Keratinocyte (primary cell): ENCODE data around the gene DGLUCY. TPM values are rescaled to one million over a fixed set of nuclear protein-coding genes. Genes with fewer than 3 reads are reported as not detected.
A peak's percentile ranks its signal among the peaks of the same experiment; 100 is the strongest.

ENCODE experiments used
- DNase-seq: peaks from one replicate; pipeline ENCODE4 v3.0.0-alpha.2; 2011; ENCODE audit warnings: low read depth, missing footprints, low spot score
- FAIRE-seq: peaks from 2 replicates; lab custom pipeline; 2011; peaks lifted over from hg19 to GRCh38; lab: Jason Lieb, UNC
- H2AFZ ChIP-seq: 2 replicates; pipeline ENCODE4 v1.6.0; 2012; ENCODE audit warnings: low read length, control low read depth, inconsistent platforms; ENCODE audit not compliant: control insufficient read depth
- H3K27ac ChIP-seq: 2 replicates; pipeline ENCODE4 v1.5.1; 2011; ENCODE audit warnings: low read length; ENCODE audit not compliant: control insufficient read depth, insufficient read depth
- H3K27me3 ChIP-seq: 3 replicates; pipeline ENCODE4 v1.6.0; 2011; ENCODE audit warnings: low read length; ENCODE audit not compliant: control insufficient read depth, insufficient read depth; ENCODE audit errors: extremely low read depth
- H3K36me3 ChIP-seq, 2 experiments: 2 replicates in 1 of 2; 3 replicates in 1 of 2; pipeline ENCODE4 v1.5.1; 2011; ENCODE audit warnings: low read length in 2 of 2, mild to moderate bottlenecking in 1 of 2; ENCODE audit not compliant: control insufficient read depth in 2 of 2, insufficient read depth in 2 of 2; ENCODE audit errors: extremely low read depth in 1 of 2
- H3K4me1 ChIP-seq: 3 replicates; pipeline ENCODE4 v1.5.1; 2011; ENCODE audit warnings: low read length; ENCODE audit not compliant: control insufficient read depth, insufficient read depth; ENCODE audit errors: extremely low read depth
- H3K4me2 ChIP-seq: 3 replicates; pipeline ENCODE4 v1.6.0; 2011; ENCODE audit warnings: low read depth, low read length; ENCODE audit not compliant: control insufficient read depth, insufficient read depth; ENCODE audit errors: extremely low read depth
- H3K4me3 ChIP-seq, 3 experiments: fragments of 200-600 bp in 1 of 3; sonication (generic) in 1 of 3; 2 replicates in 2 of 3; 3 replicates in 1 of 3; pipeline ENCODE4 v1.5.1; 2011 to 2016; ENCODE audit warnings: low read length in 3 of 3, mild to moderate bottlenecking in 3 of 3, control low read depth in 2 of 3, inconsistent platforms in 1 of 3, low read depth in 1 of 3, mixed read lengths in 1 of 3, mixed run types in 1 of 3, moderate library complexity in 1 of 3; ENCODE audit not compliant: control insufficient read depth in 2 of 3, insufficient read depth in 2 of 3; ENCODE audit errors: extremely low read depth in 1 of 3
- H3K79me2 ChIP-seq: 2 replicates; pipeline ENCODE4 v1.6.0; 2012; ENCODE audit warnings: low read length; ENCODE audit not compliant: control insufficient read depth, insufficient read depth
- H3K9ac ChIP-seq: 3 replicates; pipeline ENCODE4 v1.6.0; 2011; ENCODE audit warnings: low read length; ENCODE audit not compliant: control insufficient read depth, insufficient read depth; ENCODE audit errors: extremely low read depth
- H3K9me1 ChIP-seq: 3 replicates; pipeline ENCODE4 v1.6.0; 2011; ENCODE audit warnings: low read length; ENCODE audit not compliant: control insufficient read depth, insufficient read depth; ENCODE audit errors: extremely low read depth
- H3K9me3 ChIP-seq: 2 replicates; pipeline ENCODE4 v1.5.1; 2012; ENCODE audit warnings: low read depth, low read length; ENCODE audit not compliant: control insufficient read depth
- H4K20me1 ChIP-seq: 3 replicates; pipeline ENCODE4 v1.6.0; 2011; ENCODE audit warnings: low read length; ENCODE audit not compliant: control insufficient read depth, insufficient read depth; ENCODE audit errors: extremely low read depth
- CTCF ChIP-seq, 3 experiments: IDR thresholded peaks in 1 of 3; conservative IDR thresholded peaks in 1 of 3; optimal IDR thresholded peaks in 1 of 3; 2 replicates in 2 of 3; 3 replicates in 1 of 3; pipeline versions ENCODE3 to v1.5.1; 2011; ENCODE audit warnings: low read length in 3 of 3, mild to moderate bottlenecking in 3 of 3, moderate library complexity in 2 of 3, control low read depth in 1 of 3, inconsistent platforms in 1 of 3; ENCODE audit not compliant: insufficient read depth in 2 of 3; ENCODE audit errors: extremely low read depth in 1 of 3
- EZH2 ChIP-seq: IDR thresholded peaks from one replicate; pipeline ENCODE4 v1.6.1; 2012; ENCODE audit warnings: inconsistent platforms, mild to moderate bottlenecking, low read length, moderate library complexity
- dilution Hi-C: fragments of 300-500 bp; cut with MboI; formaldehyde crosslinking; loops from one replicate; pipeline ENCODE4 v1.7.0; 2020; ENCODE audit warnings: low sequenced_read_pairs; ENCODE audit not compliant: extremely low pct_ligation_motif_present
- polyA plus RNA-seq, 5 experiments: library from polyadenylated mRNA; depleted of rRNA in 3 of 5; stranded (reverse) in 3 of 5; stranded (forward) in 1 of 5; unstranded in 1 of 5; fragments of >200 nt; gene quantifications; 1 replicate in 1 of 5; 2 replicates in 3 of 5; 3 replicates in 1 of 5; pipeline versions ENCODE4 v1.2.1 to v1.2.3, GENCODE V29; 2011 to 2012; ENCODE audit warnings: missing spikeins in 2 of 5, low read depth in 1 of 5, low replicate concordance in 1 of 5

Gene DGLUCY
- polyA plus RNA-seq, 1 donor (not counting 4 experiments of a cell fraction or from before 2014, with no cell fraction given): 19.4 TPM

GRCh38 chr14:91138511-91139359 lies 24.9 kb downstream of the DGLUCY start:
- Histone ChIP-seq H3K9ac (no peak overlapping the region), H3K27me3 (no peaks in the 10 kb centered on the region), H3K27ac (no peak overlapping the region), H4K20me1 (no peaks in the 10 kb centered on the region), H2AFZ (no peak overlapping the region), H3K79me2 (no peaks in the 10 kb centered on the region), H3K4me2 (no peak overlapping the region), H3K9me1 (no peaks in the 10 kb centered on the region), H3K9me3 (no peaks in the 10 kb centered on the region), H3K36me3 (peaks cover 0 to 11% of the 10 kb centered on the region in 2 experiments), H3K4me1 (peaks cover 12% of the 10 kb centered on the region), H3K4me3 (no peak overlapping the region)
- FAIRE-seq: no peak
- TF ChIP-seq CTCF (optimal IDR thresholded peaks at IDR 0.05 in 1 of 3, IDR thresholded peaks at IDR 0.05 in 1 of 3, conservative IDR thresholded peaks at IDR 0.05 in 1 of 3; ENCODE audit: extremely low read depth in 1 of 3, insufficient read depth in 2 of 3, low read length in 3 of 3) (peak; percentile 51 to 60 (median 55)), EZH2 (no peak)
- dilution Hi-C loops: no loop called here
- DNase-seq: no peak

- dilution Hi-C loops: no loop called here
- H2AFZ ChIP-seq: no peak overlapping the region
- peaks cover 0 to 11% of the 10 kb centered on the region in 2 experiments for H3K36me3 ChIP-seq
- FAIRE-seq (no peak), DNase-seq (no peak)
- no peak overlapping the region for H3K27ac ChIP-seq
- TF ChIP-seq CTCF (optimal IDR thresholded peaks at IDR 0.05 in 1 of 3, IDR thresholded peaks at IDR 0.05 in 1 of 3, conservative IDR thresholded peaks at IDR 0.05 in 1 of 3; ENCODE audit: extremely low read depth in 1 of 3, insufficient read depth in 2 of 3, low read length in 3 of 3) (no peak), EZH2 (no peak)
- H3K4me3 ChIP-seq: no peak overlapping the region
- H3K9ac ChIP-seq: no peak overlapping the region
- H3K79me2 ChIP-seq: no peaks in the 10 kb centered on the region
- H3K9me3 ChIP-seq: no peaks in the 10 kb centered on the region
- H4K20me1 ChIP-seq: no peaks in the 10 kb centered on the region
- H3K4me1 ChIP-seq: peaks cover 12% of the 10 kb centered on the region
- no peaks in the 10 kb centered on the region for H3K9me1 ChIP-seq
- no peak overlapping the region for H3K4me2 ChIP-seq
- no peaks in the 10 kb centered on the region for H3K27me3 ChIP-seq
These were observed 25.9 kb downstream of the DGLUCY start for GRCh38 chr14:91139776-91140175.
